Transverse colon (tissue), 4 donors: Measurements from ENCODE around the gene KLF17. TPM values are rescaled to one million over a fixed set of nuclear protein-coding genes. Genes with fewer than 3 reads are reported as not detected.

Experiments used
- DNase-seq: peaks from one replicate; pipeline ENCODE4 v3.0.0-alpha.2; 2019
- H3K27ac ChIP-seq, 4 donors: fragments of 200-600 bp; sonication (generic); 2 replicates each; pipeline ENCODE4 v1.5.1; 2016 to 2018; ENCODE audit warnings: inconsistent platforms in 4 of 4
- H3K27me3 ChIP-seq: fragments of 200-600 bp; sonication (generic); 2 replicates; pipeline ENCODE4 v1.5.1; 2017; ENCODE audit warnings: inconsistent platforms
- H3K36me3 ChIP-seq, 4 donors: fragments of 200-600 bp; sonication (generic); 2 replicates each; pipeline ENCODE4 v1.5.1; 2017 to 2019; ENCODE audit warnings: inconsistent platforms in 4 of 4
- H3K4me1 ChIP-seq, 4 donors: fragments of 200-600 bp; sonication (generic); 2 replicates each; pipeline ENCODE4 v1.5.1; 2017 to 2020; ENCODE audit warnings: inconsistent platforms in 4 of 4
- H3K4me3 ChIP-seq, 4 donors: fragments of 200-600 bp; sonication (generic); 1 replicate in 1 of 4; 2 replicates in 3 of 4; pipeline versions ENCODE4 v1.5.1 to v1.6.1; 2017 to 2019; ENCODE audit warnings: inconsistent platforms in 4 of 4
- H3K9me3 ChIP-seq, 2 donors: fragments of 200-600 bp; sonication (generic); 2 replicates each; pipeline ENCODE4 v1.5.1; 2017 to 2019; ENCODE audit warnings: inconsistent platforms in 2 of 2
- EP300 ChIP-seq: sonication (generic); formaldehyde crosslinking; IDR thresholded peaks from one replicate; pipeline ENCODE4 v1.6.1; 2017; ENCODE audit warnings: antibody characterized with exemption, low read depth
- POLR2A ChIP-seq: fragments of 450-650 bp; IDR thresholded peaks from one replicate; pipeline ENCODE4 v1.6.1; 2016; ENCODE audit warnings: antibody characterized with exemption, mild to moderate bottlenecking, moderate library complexity
- POLR2AphosphoS5 ChIP-seq, 3 donors: sonication (generic); formaldehyde crosslinking; IDR thresholded peaks; one replicate each; pipeline ENCODE4 v1.6.1; 2016; ENCODE audit warnings: antibody characterized with exemption in 3 of 3
- WGBS, 2 donors: methylation state at CpG; one replicate each; pipeline ENCODE4 v1.1.5; 2018; ENCODE audit warnings: low coverage in 1 of 2; 5-methylcytosine and 5-hydroxymethylcytosine counted together
- in situ Hi-C, 4 donors: fragments of 200-750 bp; cut with MboI; loops; one replicate each; pipeline versions ENCODE4 v1.15.0 to v1.15.1; 2017; ENCODE audit warnings: low sequenced_read_pairs in 3 of 4, low pct_ligation_motif_present in 1 of 4, low pct_unique_long_range_greater_than_20kb in 1 of 4
- intact Hi-C: fragments of 100-400 bp; cut with DNase I; formaldehyde crosslinking; loops from one replicate; pipeline ENCODE4 v1.15.1; 2023; ENCODE audit warnings: low total_unique reads
- total RNA-seq, 4 donors: library from RNA; depleted of rRNA; stranded (reverse); fragments of >200 nt; gene quantifications; one replicate each; pipeline ENCODE4 v1.1.0, GENCODE V29; 2016
- TF ChIP-seq, protein P1 (sequence below), 5 experiments: fragments of 200-600 bp in 3 of 5; fragments of 450-650 bp in 2 of 5; sonication (generic) in 3 of 5; IDR thresholded peaks; 1 replicate in 2 of 5; 2 replicates in 3 of 5; pipeline ENCODE4 v1.5.1; 2016 to 2017; ENCODE audit warnings: antibody characterized with exemption in 5 of 5, inconsistent platforms in 3 of 5, mild to moderate bottlenecking in 2 of 5, moderate library complexity in 1 of 5

The KLF17 gene
- total RNA-seq, 4 donors from 2014 or later = not detected

DNA sequence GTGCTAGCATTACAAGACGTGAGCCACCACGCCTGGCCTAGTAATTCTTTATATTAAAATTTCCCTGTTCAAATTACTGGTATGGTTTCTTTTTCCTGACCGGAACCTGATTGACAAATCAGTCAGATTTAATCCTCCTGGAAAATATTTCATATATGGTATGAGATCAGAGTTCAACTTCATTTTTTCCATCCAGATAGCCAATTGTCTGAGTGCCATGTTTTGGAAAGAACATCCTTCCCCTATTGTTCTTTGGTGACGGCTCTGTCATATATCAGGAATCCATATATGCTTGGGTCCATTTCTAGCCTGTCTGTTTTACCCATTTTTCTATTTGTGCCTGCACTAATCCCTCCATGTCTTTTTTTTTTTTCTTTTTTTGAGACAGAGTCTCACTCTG lies 39.1 kb upstream of the KLF17 start:
- DNase-seq = no peak
- Histone ChIP-seq H3K4me1 (peaks cover 0 to 14% (median 6%) of the 10 kb centered on the region in 4 donors), H3K4me3 (no peak overlapping the region), H3K9me3 (no peaks in the 10 kb centered on the region), H3K36me3 (no peaks in the 10 kb centered on the region), H3K27me3 (no peaks in the 10 kb centered on the region), H3K27ac (no peak overlapping the region)
- WGBS, 2 donors = 80 to 88% methylated on average over 4 of the region's 4 CpGs
- intact Hi-C loops = no loop called here
- in situ Hi-C loops = no loop called here
- TF ChIP-seq POLR2A (no peak), POLR2AphosphoS5 (IDR thresholded peaks at IDR 0.05) (no peak), EP300 (no peak)
- TF ChIP-seq, protein P1, sequence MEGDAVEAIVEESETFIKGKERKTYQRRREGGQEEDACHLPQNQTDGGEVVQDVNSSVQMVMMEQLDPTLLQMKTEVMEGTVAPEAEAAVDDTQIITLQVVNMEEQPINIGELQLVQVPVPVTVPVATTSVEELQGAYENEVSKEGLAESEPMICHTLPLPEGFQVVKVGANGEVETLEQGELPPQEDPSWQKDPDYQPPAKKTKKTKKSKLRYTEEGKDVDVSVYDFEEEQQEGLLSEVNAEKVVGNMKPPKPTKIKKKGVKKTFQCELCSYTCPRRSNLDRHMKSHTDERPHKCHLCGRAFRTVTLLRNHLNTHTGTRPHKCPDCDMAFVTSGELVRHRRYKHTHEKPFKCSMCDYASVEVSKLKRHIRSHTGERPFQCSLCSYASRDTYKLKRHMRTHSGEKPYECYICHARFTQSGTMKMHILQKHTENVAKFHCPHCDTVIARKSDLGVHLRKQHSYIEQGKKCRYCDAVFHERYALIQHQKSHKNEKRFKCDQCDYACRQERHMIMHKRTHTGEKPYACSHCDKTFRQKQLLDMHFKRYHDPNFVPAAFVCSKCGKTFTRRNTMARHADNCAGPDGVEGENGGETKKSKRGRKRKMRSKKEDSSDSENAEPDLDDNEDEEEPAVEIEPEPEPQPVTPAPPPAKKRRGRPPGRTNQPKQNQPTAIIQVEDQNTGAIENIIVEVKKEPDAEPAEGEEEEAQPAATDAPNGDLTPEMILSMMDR (IDR thresholded peaks at IDR 0.05) = no peak

DNA sequence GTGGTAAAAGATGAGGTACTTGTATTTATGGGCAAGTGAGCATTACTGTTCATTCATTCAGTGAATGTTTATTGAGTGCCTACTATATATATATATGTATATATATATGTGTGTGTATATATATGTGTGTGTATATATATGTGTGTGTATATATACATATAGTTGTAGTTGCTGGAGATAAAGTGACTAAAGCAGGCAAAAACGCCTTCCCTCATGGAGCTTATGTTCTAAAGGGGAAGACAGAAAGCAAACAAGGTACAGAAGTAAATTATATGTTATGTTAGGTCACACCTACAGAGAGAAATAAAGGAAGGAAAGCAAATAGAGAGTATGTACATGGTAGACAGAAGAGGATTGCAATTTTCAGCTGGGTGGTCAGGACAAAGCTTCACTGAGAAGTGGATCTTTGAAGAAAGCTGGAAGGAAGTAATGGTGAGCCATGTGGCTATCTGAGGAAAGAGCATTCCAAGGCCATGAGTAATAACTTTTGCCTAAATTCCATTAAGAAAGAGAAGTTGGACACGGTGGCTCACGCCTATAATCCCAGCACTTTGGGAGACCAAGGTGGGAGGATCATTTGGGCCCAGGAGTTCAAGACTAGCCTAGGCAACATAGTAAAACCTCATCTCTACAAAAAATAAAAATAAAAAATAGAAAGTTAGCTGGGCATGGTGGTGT lies 33.5 kb upstream of the KLF17 start:
- no peak for DNase-seq
- peaks cover 0 to 3% (median 0%) of the 10 kb centered on the region in 4 donors for H3K4me1 ChIP-seq
- H3K27ac ChIP-seq = no peak overlapping the region
- H3K4me3 ChIP-seq = no peak overlapping the region
- WGBS, 2 donors = 63 to 70% methylated on average over 3 of the region's 3 CpGs
- intact Hi-C loops (no loop called here), in situ Hi-C loops (no loop called here)
- TF ChIP-seq, protein P1 (IDR thresholded peaks at IDR 0.05) = no peak
- TF ChIP-seq EP300 (no peak), POLR2A (no peak), POLR2AphosphoS5 (IDR thresholded peaks at IDR 0.05) (no peak)
- no peaks in the 10 kb centered on the region for H3K9me3 ChIP-seq
- H3K27me3 ChIP-seq = no peaks in the 10 kb centered on the region
- no peaks in the 10 kb centered on the region for H3K36me3 ChIP-seq

DNA sequence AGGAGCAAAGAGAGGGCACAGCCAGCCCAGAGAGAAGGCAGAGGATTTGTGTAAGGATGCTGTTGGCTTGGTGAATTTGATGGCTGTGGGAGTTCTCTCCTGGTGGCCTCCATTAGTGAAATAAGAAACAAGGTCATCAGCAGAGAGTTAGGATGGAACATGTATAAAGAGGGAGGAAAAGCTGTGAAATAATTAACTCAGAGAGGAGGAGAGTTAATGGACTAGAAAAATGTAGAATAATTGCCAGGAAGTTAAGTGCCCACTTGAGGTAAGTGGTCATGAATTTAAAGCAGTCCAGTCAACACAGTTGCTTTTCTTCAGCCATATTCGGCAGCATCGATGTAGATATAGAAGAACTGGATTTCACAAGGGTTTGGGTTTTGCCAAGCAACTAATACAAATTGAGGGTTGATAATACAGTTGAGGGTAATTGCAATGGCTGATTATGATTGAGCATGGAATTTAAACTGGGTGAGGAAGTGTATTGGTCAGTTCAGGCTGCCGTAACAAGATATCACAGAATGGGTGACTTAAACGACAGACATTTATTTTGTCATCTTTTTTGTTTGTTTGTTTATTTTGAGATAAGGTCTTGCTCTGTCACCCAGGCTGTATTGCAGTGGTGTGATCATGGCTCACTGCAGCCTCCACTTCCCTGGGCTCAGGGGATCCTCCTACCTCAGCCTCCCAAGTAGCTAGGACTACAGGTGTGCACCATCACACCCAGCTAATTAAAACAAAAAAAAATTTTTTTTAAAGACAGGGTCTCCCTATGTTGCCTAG lies 31.7 kb upstream of the KLF17 start:
- no peak for DNase-seq
- peaks cover 0 to 3% (median 0%) of the 10 kb centered on the region in 4 donors for H3K4me1 ChIP-seq
- intact Hi-C loops (no loop called here), in situ Hi-C loops (no loop called here)
- no peak overlapping the region for H3K27ac ChIP-seq
- no peaks in the 10 kb centered on the region for H3K9me3 ChIP-seq
- H3K36me3 ChIP-seq = no peaks in the 10 kb centered on the region
- no peak overlapping the region for H3K4me3 ChIP-seq
- TF ChIP-seq POLR2AphosphoS5 (IDR thresholded peaks at IDR 0.05) = no peak
- WGBS, 2 donors = 75 to 78% methylated on average over 4 of the region's 4 CpGs
- H3K27me3 ChIP-seq = no peaks in the 10 kb centered on the region

DNA sequence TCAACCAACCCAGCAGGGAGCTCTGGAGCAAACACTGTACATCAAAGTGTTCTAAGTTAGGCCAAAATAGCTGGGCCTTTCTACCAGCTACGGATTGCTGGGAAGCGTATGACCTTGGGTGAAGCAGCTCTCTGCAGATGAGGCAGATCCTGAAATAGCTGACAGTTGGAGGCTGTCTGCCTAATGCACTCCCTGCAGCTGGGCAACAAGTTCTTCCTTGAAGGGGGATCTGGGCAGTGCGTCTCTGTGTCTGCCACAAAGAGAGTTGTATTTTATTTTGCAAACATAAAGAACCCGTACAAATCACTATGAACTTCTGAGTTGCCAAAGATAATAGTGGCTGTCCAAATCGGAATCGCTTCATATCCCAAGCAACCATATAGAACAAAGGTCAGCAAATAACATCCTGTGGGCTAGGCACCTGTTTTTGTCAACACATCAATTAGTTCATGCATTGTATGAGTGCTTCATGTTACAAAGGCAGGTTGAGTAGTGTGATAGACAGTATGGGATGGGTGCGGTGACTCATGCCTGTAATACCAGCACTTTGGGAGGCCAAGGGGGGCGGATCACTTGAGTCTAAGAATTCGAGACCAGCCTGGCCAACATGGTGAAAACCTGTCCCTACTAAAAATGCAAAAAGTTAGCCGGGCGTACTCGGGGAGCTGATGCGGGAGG lies 29.1 kb upstream of the KLF17 start:
- Histone ChIP-seq H3K27ac (no peak overlapping the region), H3K4me1 (peaks cover 0 to 3% (median 0%) of the 10 kb centered on the region in 4 donors), H3K9me3 (no peaks in the 10 kb centered on the region), H3K4me3 (no peak overlapping the region), H3K36me3 (no peaks in the 10 kb centered on the region), H3K27me3 (no peaks in the 10 kb centered on the region)
- 63% methylated on average over 13 of the region's 13 CpGs; no CpG with 5 or more reads in 1 of the 2 donors for WGBS, 2 donors
- TF ChIP-seq, protein P1 (IDR thresholded peaks at IDR 0.05) = no peak
- in situ Hi-C loops (no loop called here), intact Hi-C loops (no loop called here)
- no peak for DNase-seq
